Subcutaneous adipose tissue (tissue), 4 donors: ENCODE data around the gene SLC47A1. TPM values are rescaled to one million over a fixed set of nuclear protein-coding genes. Genes with fewer than 3 reads are reported as not detected.

ENCODE experiments used
- total RNA-seq, 4 donors: library from RNA; depleted of rRNA; stranded (reverse); fragments of >200 nt; gene quantifications; one replicate each; pipeline ENCODE4 v1.1.0, GENCODE V29; 2016
- TF ChIP-seq, protein P1 (sequence below): fragments of 450-650 bp; IDR thresholded peaks from one replicate; pipeline ENCODE4 v1.5.1; 2016; ENCODE audit warnings: low read depth, mild to moderate bottlenecking, control low read depth, antibody characterized with exemption, moderate library complexity

The SLC47A1 gene, protein sequence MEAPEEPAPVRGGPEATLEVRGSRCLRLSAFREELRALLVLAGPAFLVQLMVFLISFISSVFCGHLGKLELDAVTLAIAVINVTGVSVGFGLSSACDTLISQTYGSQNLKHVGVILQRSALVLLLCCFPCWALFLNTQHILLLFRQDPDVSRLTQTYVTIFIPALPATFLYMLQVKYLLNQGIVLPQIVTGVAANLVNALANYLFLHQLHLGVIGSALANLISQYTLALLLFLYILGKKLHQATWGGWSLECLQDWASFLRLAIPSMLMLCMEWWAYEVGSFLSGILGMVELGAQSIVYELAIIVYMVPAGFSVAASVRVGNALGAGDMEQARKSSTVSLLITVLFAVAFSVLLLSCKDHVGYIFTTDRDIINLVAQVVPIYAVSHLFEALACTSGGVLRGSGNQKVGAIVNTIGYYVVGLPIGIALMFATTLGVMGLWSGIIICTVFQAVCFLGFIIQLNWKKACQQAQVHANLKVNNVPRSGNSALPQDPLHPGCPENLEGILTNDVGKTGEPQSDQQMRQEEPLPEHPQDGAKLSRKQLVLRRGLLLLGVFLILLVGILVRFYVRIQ
- 1 to 10 TPM; 1.3 to 9.2 (median 3.8) TPM for total RNA-seq

DNA sequence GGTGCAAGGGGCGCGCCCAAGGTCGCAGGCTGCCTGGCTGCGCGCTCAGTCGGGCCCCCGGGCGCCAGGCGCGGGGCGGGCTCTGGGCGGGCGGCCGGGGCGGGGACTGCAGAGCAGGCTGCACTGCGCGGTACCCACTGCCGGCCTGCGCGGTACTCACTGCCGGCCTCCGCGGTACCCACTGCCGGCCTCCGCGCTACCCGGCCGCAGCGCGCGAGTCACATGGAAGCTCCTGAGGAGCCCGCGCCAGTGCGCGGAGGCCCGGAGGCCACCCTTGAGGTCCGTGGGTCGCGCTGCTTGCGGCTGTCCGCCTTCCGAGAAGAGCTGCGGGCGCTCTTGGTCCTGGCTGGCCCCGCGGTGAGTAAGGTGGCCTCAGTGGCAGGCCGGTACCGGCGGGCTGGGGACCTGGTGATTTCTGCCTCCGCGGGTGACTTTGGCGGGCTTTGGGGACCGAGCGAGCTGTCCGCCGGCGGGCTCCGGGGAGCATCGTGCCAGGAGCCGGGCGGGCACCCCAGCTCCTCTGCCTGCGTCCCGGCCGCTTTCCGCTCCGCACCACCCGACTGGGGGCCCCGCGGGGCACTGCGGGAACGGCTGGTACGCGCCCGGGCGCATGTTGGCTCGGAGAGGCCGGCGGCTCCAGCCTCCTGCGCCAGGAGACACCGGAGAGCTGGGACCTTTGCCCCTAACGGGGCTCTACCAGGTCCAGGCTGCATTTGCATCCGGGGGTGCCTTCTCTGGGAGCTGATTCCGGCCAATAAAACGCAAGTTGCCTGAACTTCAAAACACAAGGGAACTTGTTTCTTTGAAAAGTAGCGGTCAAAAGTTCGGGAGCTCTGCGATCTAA lies at the start of gene SLC47A1:
TSS of gene SLC47A1 (plus strand) at position 137 of the 844 bp plus-strand sequence. CDS start at position 223, 86 bp downstream.
- TF ChIP-seq, protein P1, sequence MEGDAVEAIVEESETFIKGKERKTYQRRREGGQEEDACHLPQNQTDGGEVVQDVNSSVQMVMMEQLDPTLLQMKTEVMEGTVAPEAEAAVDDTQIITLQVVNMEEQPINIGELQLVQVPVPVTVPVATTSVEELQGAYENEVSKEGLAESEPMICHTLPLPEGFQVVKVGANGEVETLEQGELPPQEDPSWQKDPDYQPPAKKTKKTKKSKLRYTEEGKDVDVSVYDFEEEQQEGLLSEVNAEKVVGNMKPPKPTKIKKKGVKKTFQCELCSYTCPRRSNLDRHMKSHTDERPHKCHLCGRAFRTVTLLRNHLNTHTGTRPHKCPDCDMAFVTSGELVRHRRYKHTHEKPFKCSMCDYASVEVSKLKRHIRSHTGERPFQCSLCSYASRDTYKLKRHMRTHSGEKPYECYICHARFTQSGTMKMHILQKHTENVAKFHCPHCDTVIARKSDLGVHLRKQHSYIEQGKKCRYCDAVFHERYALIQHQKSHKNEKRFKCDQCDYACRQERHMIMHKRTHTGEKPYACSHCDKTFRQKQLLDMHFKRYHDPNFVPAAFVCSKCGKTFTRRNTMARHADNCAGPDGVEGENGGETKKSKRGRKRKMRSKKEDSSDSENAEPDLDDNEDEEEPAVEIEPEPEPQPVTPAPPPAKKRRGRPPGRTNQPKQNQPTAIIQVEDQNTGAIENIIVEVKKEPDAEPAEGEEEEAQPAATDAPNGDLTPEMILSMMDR: no peak

DNA sequence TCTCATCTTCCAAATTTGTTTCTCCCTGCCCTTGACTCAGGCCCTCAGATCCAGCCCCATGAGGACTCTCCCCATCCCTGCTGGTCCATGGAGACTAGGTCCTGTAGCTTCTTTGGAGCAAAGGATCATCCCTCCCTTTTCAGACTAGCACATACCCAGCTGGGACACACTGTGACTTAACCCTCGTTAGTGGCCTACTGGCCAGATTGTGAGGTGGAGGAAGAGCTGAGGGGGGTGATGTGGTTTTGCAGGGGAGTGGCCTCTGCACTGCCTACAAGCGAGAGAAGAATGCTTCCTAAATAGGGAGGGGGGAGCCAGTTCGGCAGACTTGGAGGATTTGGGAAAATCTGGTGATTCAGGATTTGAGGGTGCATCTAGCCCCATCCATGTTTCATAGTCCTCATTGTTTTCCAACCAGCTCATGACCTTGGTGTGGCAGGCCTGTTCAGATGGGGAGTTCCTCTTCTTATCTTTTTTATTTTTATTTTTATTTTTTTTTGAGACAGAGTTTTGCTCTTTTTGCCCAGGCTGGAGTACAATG lies 47.8 kb upstream of the SLC47A1 start:
- TF ChIP-seq, protein P1: no peak

DNA sequence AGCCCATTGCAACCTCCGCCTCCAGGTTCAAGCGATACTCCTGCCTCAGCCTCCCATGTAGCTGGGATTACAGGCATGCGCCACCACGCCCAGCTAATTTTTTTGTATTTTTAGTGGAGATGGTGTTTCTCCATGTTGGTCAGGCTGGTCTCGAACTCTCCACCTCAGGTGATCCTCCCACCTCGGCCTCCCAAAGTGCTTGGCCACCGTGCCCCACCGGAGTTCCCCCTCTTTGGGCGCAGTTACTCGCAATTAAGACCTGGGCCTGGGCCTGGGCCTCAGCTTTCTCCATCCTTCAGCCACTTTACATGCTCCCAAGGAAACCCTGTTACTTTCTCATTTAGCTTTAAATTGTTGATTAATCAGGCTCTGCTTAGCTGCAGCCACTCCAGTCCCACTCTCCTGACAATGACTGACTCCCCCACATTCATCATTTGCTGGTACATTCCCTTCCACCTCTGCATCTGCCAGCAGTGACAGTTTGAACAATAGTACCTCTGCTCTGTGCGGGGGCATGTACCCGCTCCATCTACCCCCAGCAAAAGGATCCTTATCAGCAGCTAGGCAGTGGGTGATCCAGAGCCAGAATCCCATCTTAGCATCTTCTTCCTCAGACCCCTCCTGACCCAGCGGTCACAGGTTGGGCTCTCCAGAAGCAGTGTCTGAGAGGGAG lies 47.2 kb upstream of the SLC47A1 start:
- TF ChIP-seq, protein P1: no peak

DNA sequence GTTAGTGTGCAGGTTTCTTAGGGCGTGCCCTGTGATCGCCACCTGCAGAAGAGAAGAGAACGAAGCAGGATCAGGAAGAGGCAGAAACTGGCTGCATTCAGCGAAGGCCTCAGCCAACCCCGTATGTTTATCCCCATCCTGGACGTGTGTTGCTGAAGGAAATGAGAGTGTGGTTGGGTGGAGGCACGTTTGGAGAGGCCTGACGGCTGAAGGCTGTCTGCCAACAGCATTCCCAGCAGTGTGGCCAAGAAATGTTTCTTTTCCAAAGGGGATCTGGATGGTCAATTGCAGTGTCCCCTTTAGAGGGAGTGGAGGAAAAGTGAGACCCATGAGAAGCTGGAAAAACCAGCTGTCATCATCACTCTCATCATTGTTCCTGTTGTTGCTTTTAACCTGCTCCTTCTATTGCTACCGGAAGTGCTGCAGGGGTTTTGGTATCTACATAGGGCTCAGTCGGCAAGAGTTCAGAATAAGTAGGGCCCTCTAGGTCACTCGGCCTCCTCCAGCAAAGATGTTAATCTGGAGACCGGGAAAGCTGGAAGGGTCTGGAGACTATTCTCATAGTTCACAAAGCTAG lies 46.5 kb upstream of the SLC47A1 start:
- TF ChIP-seq, protein P1: no peak

DNA sequence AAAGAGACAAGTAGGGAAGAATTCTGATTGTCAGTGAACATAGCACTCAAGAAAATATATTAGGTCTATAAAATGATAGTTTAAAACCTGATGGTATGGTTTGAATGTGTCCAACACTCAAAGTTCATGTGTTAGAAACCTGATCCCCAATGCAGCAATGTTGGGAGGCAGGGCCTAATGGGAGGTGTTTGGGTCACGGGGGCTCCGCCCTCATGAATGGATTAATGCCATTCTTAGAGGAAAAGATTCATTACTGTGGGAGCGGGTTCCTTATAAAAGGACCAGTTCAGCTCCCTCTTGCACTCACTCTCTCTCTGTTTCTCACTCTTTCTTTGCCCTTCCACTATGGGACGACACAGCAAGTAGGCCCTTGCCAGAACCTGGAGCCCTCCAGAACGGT lies 41.5 kb upstream of the SLC47A1 start:
- TF ChIP-seq, protein P1: no peak

DNA sequence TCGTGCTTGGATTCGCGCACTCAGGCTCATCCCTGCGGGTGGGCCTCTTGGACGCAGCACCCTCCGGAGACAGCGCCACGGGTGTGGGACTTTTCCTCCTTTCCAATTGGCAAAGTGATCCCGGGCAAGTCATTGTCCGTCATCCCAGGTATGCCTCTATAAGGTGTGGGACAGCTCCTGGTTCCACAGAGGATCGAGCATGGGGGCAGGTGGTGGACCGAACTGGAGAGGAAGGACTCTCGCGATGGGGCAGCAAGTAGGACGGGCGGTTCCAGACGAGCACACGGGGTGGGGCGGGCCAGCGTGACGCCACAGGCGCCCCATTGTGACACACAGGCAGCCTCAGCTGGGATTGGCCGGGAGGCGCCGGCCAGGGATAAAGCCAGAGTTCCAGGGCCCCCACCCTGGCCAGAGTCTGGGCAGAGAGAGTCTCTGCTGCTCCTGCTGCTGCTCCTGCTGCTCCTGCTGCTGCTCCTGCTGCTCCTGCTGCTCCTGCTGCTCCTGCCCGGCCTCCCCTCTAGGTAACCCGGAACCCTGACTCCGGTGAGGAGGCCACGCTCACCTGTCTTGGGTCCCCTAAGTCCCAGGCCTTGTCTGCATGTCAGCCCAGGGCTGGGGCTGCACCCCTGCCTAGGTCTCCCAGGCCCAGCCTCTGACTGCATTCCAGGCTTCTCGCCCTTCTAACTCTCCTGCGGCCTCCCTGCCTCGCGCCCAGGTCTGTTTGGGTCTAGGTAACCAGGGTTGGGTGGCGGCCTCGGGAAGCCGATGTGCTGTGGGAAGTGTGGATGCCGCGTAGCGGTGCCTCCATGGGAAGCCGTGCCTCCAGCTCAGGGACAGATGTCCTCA lies 38.5 kb upstream of the SLC47A1 start:
- TF ChIP-seq, protein P1: no peak
